ENCODE results near the gene CD74. TPM values are rescaled to one million over a fixed set of nuclear protein-coding genes. Genes with fewer than 3 reads are reported as not detected.

The CD74 gene
- total and polyA plus RNA-seq, 2 of the 4 experiments (the other 2 are of a cell fraction) = 0.18 to 1.1 TPM

GRCh38 chr5:150392680-150393079, 20.0 kb downstream of the CD74 start:
- no peak overlapping the region for H3K18ac ChIP-seq (ENCODE audit: low read depth, low read length)
- no peak overlapping the region for H4K5ac ChIP-seq (ENCODE audit: low read depth, low read length)
- H2BK15ac ChIP-seq (ENCODE audit: low read depth, low read length) = no peak overlapping the region
- WGBS, 2 experiments (ENCODE audit: extremely low coverage in 2 of 2, insufficient read length in 1 of 2) = no CpG with 5 or more reads among the region's 7 CpGs
- H3K4me2 ChIP-seq (ENCODE audit: low read depth, low read length) = no peak overlapping the region
- ATAC-seq (ENCODE audit: low read depth) (no peak), DNase-seq (no peak)
- H3K36me3 ChIP-seq (ENCODE audit: control insufficient read depth, insufficient read depth, low read length) = peaks cover 60% of the 10 kb centered on the region
- no peak overlapping the region for H2BK20ac ChIP-seq (ENCODE audit: low read depth, low read length)
- no peak overlapping the region for H3K56ac ChIP-seq (ENCODE audit: extremely low read depth, insufficient read depth, low read length)
- H3K4me1 ChIP-seq (ENCODE audit: control insufficient read depth, insufficient read depth, low read length) = peaks cover 5% of the 10 kb centered on the region
- H3K27ac ChIP-seq (ENCODE audit: insufficient read depth, low read length) = no peak overlapping the region
- no peaks in the 10 kb centered on the region for H4K20me1 ChIP-seq (ENCODE audit: insufficient read depth, low read length)
- peaks cover 12% of the 10 kb centered on the region for H3K9me1 ChIP-seq (ENCODE audit: insufficient read depth, low read length)
- H3K14ac ChIP-seq (replicated peaks; ENCODE audit: low read depth, low read length) = no peak overlapping the region
- H3K79me1 ChIP-seq (ENCODE audit: low read depth in 1 of 2, low read length in 2 of 2) = no peaks in the 10 kb centered on the region; a peak in 1 of 4 replicates
- H3K23ac ChIP-seq (ENCODE audit: low read depth, low read length) = no peak overlapping the region
- no peak overlapping the region for H4K8ac ChIP-seq (ENCODE audit: low read depth in 2 of 2, low read length in 2 of 2)
- H2AFZ ChIP-seq (replicated peaks; ENCODE audit: low read length, poor library complexity) = no peak overlapping the region
- in situ Hi-C loops (cut with MboI; ENCODE audit: low sequenced_read_pairs) (no loop called here), dilution Hi-C loops (cut with HindIII; ENCODE audit: low sequenced_read_pairs, unreplicated experiment) (no loop called here), intact Hi-C loops (cut with micrococcal nuclease) (no loop called here)
- no peak overlapping the region for H3K9ac ChIP-seq (ENCODE audit: low read depth, low read length)
- no peak for TF ChIP-seq BHLHE40 (IDR thresholded peaks at IDR 0.05; ENCODE audit: low read depth, low read length)
- TF ChIP-seq ELK1 (IDR thresholded peaks at IDR 0.05; ENCODE audit: borderline replicate concordance, low read depth, low read length) = no peak
- TF ChIP-seq MAFK (IDR thresholded peaks at IDR 0.05; ENCODE audit: low read depth, low read length) = no peak
- TF ChIP-seq USF2 (IDR thresholded peaks at IDR 0.05; ENCODE audit: low read depth, low read length) = no peak
- TF ChIP-seq RFX5 (IDR thresholded peaks at IDR 0.05; ENCODE audit: low read depth, low read length) = no peak
- no peak for TF ChIP-seq NFE2L2 (IDR thresholded peaks at IDR 0.05; ENCODE audit: low read depth, low read length)
- TF ChIP-seq RAD21 (IDR thresholded peaks at IDR 0.05; ENCODE audit: low read length) = no peak
- no peak for TF ChIP-seq CTCF (conservative IDR thresholded peaks at IDR 0.05; ENCODE audit: low read depth, low read length)
- TF ChIP-seq SMC3 (IDR thresholded peaks at IDR 0.05; ENCODE audit: low read depth, low read length) = no peak
- no peak overlapping the region for H4K91ac ChIP-seq (ENCODE audit: insufficient read depth, low read depth, low read length)
- no TSS peak for BruUV-seq (replicated peaks)
- H3K4me3 ChIP-seq (ENCODE audit: insufficient read depth, low read depth, low read length) = no peak overlapping the region
- no peaks in the 10 kb centered on the region for H3K27me3 ChIP-seq (ENCODE audit: control insufficient read depth, insufficient read depth, low read length)
- POLR2A ChIA-PET (ENCODE audit: unreplicated experiment) = no interaction called here
- H2AK9ac ChIP-seq (replicated peaks; ENCODE audit: low read depth, low read length, poor library complexity) = no peak overlapping the region
- CTCF ChIA-PET = no interaction called here
- no peaks in the 10 kb centered on the region for H3K9me3 ChIP-seq (ENCODE audit: control insufficient read depth, insufficient read depth, low read length)
- no peak overlapping the region for H2BK120ac ChIP-seq (ENCODE audit: low read depth, low read length)
- no peak overlapping the region for H2BK5ac ChIP-seq (ENCODE audit: low read depth, low read length, poor library complexity, severe bottlenecking)
- no peak overlapping the region for H2AK5ac ChIP-seq (ENCODE audit: low read depth, low read length)
- H3K4ac ChIP-seq (ENCODE audit: low read depth, low read length) = no peak overlapping the region
